HEK293 (cell line): ENCODE results near the gene CFAP99.

Experiments
- CTCF ChIP-seq: fragments of 450-650 bp; formaldehyde crosslinking; IDR thresholded peaks from 2 replicates; pipeline ENCODE4 v1.5.1; 2016; ENCODE audit warnings: missing biosample characterization, missing genetic modification characterization
- RBAK ChIP-seq: fragments of 450-650 bp; formaldehyde crosslinking; IDR thresholded peaks from 2 replicates; pipeline ENCODE4 v1.5.1; 2016; ENCODE audit warnings: missing biosample characterization, missing genetic modification characterization
- YY1 ChIP-seq: fragments of 450-650 bp; formaldehyde crosslinking; IDR thresholded peaks from 2 replicates; pipeline ENCODE4 v1.5.1; 2018; ENCODE audit warnings: missing biosample characterization, missing genetic modification characterization
- ZNF138 ChIP-seq: fragments of 450-650 bp; formaldehyde crosslinking; IDR thresholded peaks from 2 replicates; pipeline ENCODE4 v1.5.1; 2016; ENCODE audit warnings: missing biosample characterization, missing genetic modification characterization, borderline replicate concordance
- ZNF280D ChIP-seq: fragments of 450-650 bp; formaldehyde crosslinking; IDR thresholded peaks from 2 replicates; pipeline ENCODE4 v1.5.1; 2016; ENCODE audit warnings: missing biosample characterization, missing genetic modification characterization
- ZNF560 ChIP-seq: fragments of 450-650 bp; formaldehyde crosslinking; IDR thresholded peaks from 2 replicates; pipeline ENCODE4 v1.5.1; 2017; ENCODE audit warnings: missing biosample characterization, missing genetic modification characterization, borderline replicate concordance
- ZNF624 ChIP-seq: fragments of 450-650 bp; formaldehyde crosslinking; IDR thresholded peaks from 2 replicates; pipeline ENCODE4 v1.5.1; 2017; ENCODE audit warnings: missing biosample characterization, missing genetic modification characterization
- ZNF677 ChIP-seq: fragments of 450-650 bp; IDR thresholded peaks from 2 replicates; pipeline ENCODE4 v1.5.0; 2018; ENCODE audit warnings: missing biosample characterization, mild to moderate bottlenecking, missing genetic modification characterization, moderate library complexity
- ZNF76 ChIP-seq: fragments of 450-650 bp; formaldehyde crosslinking; IDR thresholded peaks from 2 replicates; pipeline ENCODE4; 2016; ENCODE audit warnings: low read depth, missing biosample characterization, missing genetic modification characterization, borderline replicate concordance
- ZXDB ChIP-seq: fragments of 450-650 bp; formaldehyde crosslinking; IDR thresholded peaks from 2 replicates; pipeline ENCODE4 v1.5.1; 2016; ENCODE audit warnings: missing biosample characterization, missing genetic modification characterization

DNA sequence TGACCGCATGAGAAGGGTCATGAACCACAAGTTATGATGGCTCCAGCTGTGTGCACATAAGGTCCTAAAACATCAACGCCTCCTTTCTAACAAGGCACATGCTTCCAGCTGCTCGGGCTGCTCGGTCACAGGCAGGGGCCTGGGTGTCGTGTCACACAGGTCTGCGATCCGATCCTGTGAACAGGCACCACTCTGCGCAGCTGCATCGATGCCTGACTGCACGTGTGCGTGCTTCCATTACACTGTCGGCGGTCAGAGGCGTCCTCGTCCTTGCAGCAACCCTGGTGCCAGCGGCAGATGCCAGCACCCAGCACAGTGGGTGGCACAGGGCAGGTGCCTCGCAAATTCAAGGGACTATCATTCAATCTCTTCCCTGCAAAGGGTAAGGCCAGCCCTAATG, 24.2 kb upstream of the CFAP99 start:
- TF ChIP-seq CTCF (tag by site-specific recombination) (no peak), ZNF280D (no peak), RBAK (tag by site-specific recombination) (no peak), ZNF76 (tag by site-specific recombination) (no peak), YY1 (no peak), ZNF624 (tag by site-specific recombination) (no peak), ZNF677 (tag by site-specific recombination) (no peak), ZNF138 (no peak), ZNF560 (tag by site-specific recombination) (no peak), ZXDB (tag by site-specific recombination) (no peak)
